HepG2 (cell line): ENCODE measurements around the gene PCYT2. TPM values are rescaled to one million over a fixed set of nuclear protein-coding genes. Genes with fewer than 3 reads are reported as not detected.
A peak's percentile ranks its signal among the peaks of the same experiment; 100 is the strongest.

Source experiments
- POLR2AphosphoS2 ChIP-seq: IDR thresholded peaks from 2 replicates; pipeline ENCODE4 v1.6.1; 2011; ENCODE audit warnings: low read depth, low read length, improper control_type of control experiment
- STAG1 ChIP-seq: sonication (generic); formaldehyde crosslinking; IDR thresholded peaks from 2 replicates; pipeline ENCODE4 v1.4.0; 2020; ENCODE audit warnings: missing genetic modification reagents
- ZNF142 ChIP-seq: sonication (generic); formaldehyde crosslinking; IDR thresholded peaks from 2 replicates; pipeline ENCODE4 v1.4.0; 2020; ENCODE audit warnings: missing genetic modification reagents
- polyA plus RNA-seq, 8 experiments: library from polyadenylated mRNA; depleted of rRNA in 3 of 8; stranded (reverse) in 7 of 8; unstranded in 1 of 8; fragments of >200 nt; fragmentation: Illumina TruSeq in 4 of 8; extraction: Trizol in 4 of 8; gene quantifications; 2 replicates each; pipeline versions ENCODE4 v1.2.1 to v1.2.3, GENCODE V29; 2011 to 2016; ENCODE audit warnings: low read depth in 4 of 8, missing spikeins in 1 of 8, mixed read lengths in 1 of 8; ENCODE audit not compliant: insufficient read depth in 1 of 8
- total RNA-seq, 5 experiments: library from RNA; depleted of rRNA; stranded (reverse); fragments of >200 nt; fragmentation: Illumina TruSeq; extraction: Trizol; gene quantifications; 2 replicates each; pipeline ENCODE4 v1.2.3, GENCODE V29; 2016; ENCODE audit warnings: low read depth in 1 of 5
- TF ChIP-seq, protein P1 (sequence below): sonication (generic); formaldehyde crosslinking; IDR thresholded peaks from 2 replicates; pipeline ENCODE4 v1.4.0; 2020; ENCODE audit warnings: missing genetic modification reagents, mild to moderate bottlenecking, borderline replicate concordance

The PCYT2 gene
- total and polyA plus RNA-seq, 2 of the 13 experiments (the other 11 are each of a cell fraction or from before 2014, with no cell fraction given) = 147 to 297 TPM

DNA sequence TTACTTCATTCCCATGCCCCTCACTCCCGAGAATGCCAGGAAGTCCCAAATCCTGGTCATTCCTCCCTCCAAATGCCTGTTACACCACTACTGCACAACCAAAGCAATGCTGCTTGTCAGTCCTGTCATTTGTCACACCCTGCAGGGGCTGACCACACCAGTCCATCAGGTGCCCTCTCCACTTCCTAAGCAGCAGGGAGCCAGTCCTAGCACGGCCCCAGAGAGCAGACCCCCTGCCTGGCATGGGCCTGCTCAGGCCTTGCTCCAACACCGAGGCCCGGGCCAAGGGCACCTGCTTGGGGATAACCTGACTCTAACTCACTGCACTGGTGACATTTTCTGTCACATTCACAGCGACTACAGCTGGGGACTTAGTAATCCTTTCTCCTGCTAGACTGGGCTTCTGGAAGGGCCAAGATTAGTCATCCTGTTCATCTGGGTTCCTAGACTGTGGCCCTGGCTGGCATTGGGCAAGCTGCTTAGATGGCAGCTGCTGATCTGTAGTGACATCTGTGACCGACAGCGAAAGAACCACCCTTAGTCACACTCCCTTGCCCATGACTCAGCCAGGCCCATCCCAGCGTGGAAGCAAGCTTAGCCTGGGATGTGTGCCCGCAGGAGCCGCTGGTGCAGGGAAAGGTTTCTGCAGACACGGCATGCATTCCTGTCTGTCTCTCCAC, 25.2 kb downstream of the PCYT2 start (continued):
- TF ChIP-seq ZNF142 (CRISPR knock-in tag) (no peak), STAG1 (CRISPR knock-in tag) (no peak), POLR2AphosphoS2 (0 out of 2 replicates have a peak, but pooled peaks have one; percentile 9)
- TF ChIP-seq, protein P1, sequence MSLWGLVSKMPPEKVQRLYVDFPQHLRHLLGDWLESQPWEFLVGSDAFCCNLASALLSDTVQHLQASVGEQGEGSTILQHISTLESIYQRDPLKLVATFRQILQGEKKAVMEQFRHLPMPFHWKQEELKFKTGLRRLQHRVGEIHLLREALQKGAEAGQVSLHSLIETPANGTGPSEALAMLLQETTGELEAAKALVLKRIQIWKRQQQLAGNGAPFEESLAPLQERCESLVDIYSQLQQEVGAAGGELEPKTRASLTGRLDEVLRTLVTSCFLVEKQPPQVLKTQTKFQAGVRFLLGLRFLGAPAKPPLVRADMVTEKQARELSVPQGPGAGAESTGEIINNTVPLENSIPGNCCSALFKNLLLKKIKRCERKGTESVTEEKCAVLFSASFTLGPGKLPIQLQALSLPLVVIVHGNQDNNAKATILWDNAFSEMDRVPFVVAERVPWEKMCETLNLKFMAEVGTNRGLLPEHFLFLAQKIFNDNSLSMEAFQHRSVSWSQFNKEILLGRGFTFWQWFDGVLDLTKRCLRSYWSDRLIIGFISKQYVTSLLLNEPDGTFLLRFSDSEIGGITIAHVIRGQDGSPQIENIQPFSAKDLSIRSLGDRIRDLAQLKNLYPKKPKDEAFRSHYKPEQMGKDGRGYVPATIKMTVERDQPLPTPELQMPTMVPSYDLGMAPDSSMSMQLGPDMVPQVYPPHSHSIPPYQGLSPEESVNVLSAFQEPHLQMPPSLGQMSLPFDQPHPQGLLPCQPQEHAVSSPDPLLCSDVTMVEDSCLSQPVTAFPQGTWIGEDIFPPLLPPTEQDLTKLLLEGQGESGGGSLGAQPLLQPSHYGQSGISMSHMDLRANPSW = no peak
